DMS153 treated with DMSO at 0.1 percent for 48 hours (cell line): ENCODE data around the gene CHRDL2.
"Not testable (repeated sequence)": the region's sequence is repeated elsewhere in the genome, so short reads cannot be mapped to it uniquely, and the experiment has no call there.

Source experiments
- DNase-seq: peaks from one replicate; lab custom pipeline; 2025; ENCODE audit not compliant: unreplicated experiment; lab: John Stamatoyannopoulos, UW

Gene CHRDL2

GRCh38 chr11:74731301-74732094 lies at the start of gene CHRDL2:
CHRDL2 (minus strand) TSS chr11:74731426; CDS start chr11:74730888, 538 bp downstream.
- no peak for DNase-seq

- no peak for DNase-seq
Measured at GRCh38 chr11:74780248-74781005, 49.2 kb upstream of the CHRDL2 start.

GRCh38 chr11:74778581-74778980 lies 47.4 kb upstream of the CHRDL2 start:
- DNase-seq: no peak

- DNase-seq: no peak
Measured at GRCh38 chr11:74777877-74778276, 46.7 kb upstream of the CHRDL2 start.

GRCh38 chr11:74777038-74777437 lies 45.8 kb upstream of the CHRDL2 start:
- DNase-seq: no peak

GRCh38 chr11:74776546-74776945 lies 45.3 kb upstream of the CHRDL2 start:
- DNase-seq: no peak

- no peak for DNase-seq
Measured at GRCh38 chr11:74775762-74776161, 44.5 kb upstream of the CHRDL2 start.

- DNase-seq: no peak
Measured at GRCh38 chr11:74773476-74773875, 42.2 kb upstream of the CHRDL2 start.

- DNase-seq: no peak
Measured at GRCh38 chr11:74771139-74771538, 39.9 kb upstream of the CHRDL2 start.

- no peak for DNase-seq
Measured at GRCh38 chr11:74770456-74770855, 39.2 kb upstream of the CHRDL2 start.

- DNase-seq: no peak
Measured at GRCh38 chr11:74769055-74769707, 38.0 kb upstream of the CHRDL2 start.

- not testable (repeated sequence) for DNase-seq
Measured at GRCh38 chr11:74768172-74768651, 37.0 kb upstream of the CHRDL2 start.

GRCh38 chr11:74766905-74767304 lies 35.7 kb upstream of the CHRDL2 start:
- no peak for DNase-seq

- no peak for DNase-seq
Measured at GRCh38 chr11:74756571-74756970, 25.3 kb upstream of the CHRDL2 start.

GRCh38 chr11:74755395-74755995 lies 24.3 kb upstream of the CHRDL2 start:
- no peak for DNase-seq

- no peak for DNase-seq
Measured at GRCh38 chr11:74754507-74755252, 23.5 kb upstream of the CHRDL2 start.

GRCh38 chr11:74751303-74751702 lies 20.1 kb upstream of the CHRDL2 start:
- no peak for DNase-seq

- DNase-seq: not testable (repeated sequence)
Measured at GRCh38 chr11:74750598-74750997, 19.4 kb upstream of the CHRDL2 start.

GRCh38 chr11:74749965-74750296 lies 18.7 kb upstream of the CHRDL2 start:
- DNase-seq: no peak

- no peak for DNase-seq
Measured at GRCh38 chr11:74749127-74749964, 18.1 kb upstream of the CHRDL2 start.
